SK-N-SH (cell line): Measurements from ENCODE around the gene RPS19. TPM values are rescaled to one million over a fixed set of nuclear protein-coding genes. Genes with fewer than 3 reads are reported as not detected.

Source experiments
- CTCF ChIA-PET: fragments of 300-600, 350-600 bp; formaldehyde crosslinking; extraction: SDS; loops from one replicate; lab custom pipeline; 2021; lab: Yijun Ruan, JAX
- POLR2A ChIA-PET: fragments of 350-600 bp; sonication (Branson Sonifier 250); formaldehyde crosslinking; extraction: SDS; loops from one replicate; lab custom pipeline; 2020; ENCODE audit warnings: antibody characterized with exemption, inconsistent platforms; lab: Yijun Ruan, JAX
- DNase-seq: peaks from one replicate; pipeline ENCODE4 v3.0.0; 2012
- H2AFZ ChIP-seq: fragments of 200-600 bp; sonication (generic); 2 replicates; pipeline ENCODE4 v1.8.1; 2016; ENCODE audit warnings: antibody characterized with exemption, mild to moderate bottlenecking, low read depth
- H3F3A ChIP-seq: fragments of 200-600 bp; sonication (generic); replicated peaks from 2 replicates; pipeline ENCODE3; 2016; ENCODE audit warnings: antibody characterized with exemption, mild to moderate bottlenecking; ENCODE audit not compliant: insufficient read depth
- H3K27ac ChIP-seq, 2 experiments: fragments of 200-500 bp in 1 of 2; fragments of 200-600 bp in 1 of 2; sonication (Bioruptor generic) in 1 of 2; sonication (generic), shearing (Covaris generic) in 1 of 2; 2 replicates each; pipeline versions ENCODE4 v1.5.1 to v1.6.1; 2014 to 2016; ENCODE audit warnings: low read depth in 2 of 2, inconsistent platforms in 1 of 2, low read length in 1 of 2, mild to moderate bottlenecking in 1 of 2, mixed read lengths in 1 of 2
- H3K27me3 ChIP-seq: fragments of 200-600 bp; sonication (generic), shearing (Covaris generic); 2 replicates; pipeline ENCODE4 v1.6.1; 2016; ENCODE audit warnings: mixed run types; ENCODE audit not compliant: insufficient read depth
- H3K36me3 ChIP-seq, 2 experiments: fragments of 200-500 bp in 1 of 2; fragments of 200-600 bp in 1 of 2; sonication (Bioruptor generic) in 1 of 2; sonication (generic) in 1 of 2; replicated peaks in 1 of 2; 2 replicates each; pipeline versions ENCODE3 to v1.5.1; 2014 to 2016; ENCODE audit warnings: low read length in 1 of 2, mild to moderate bottlenecking in 1 of 2; ENCODE audit not compliant: insufficient read depth in 2 of 2, control insufficient read depth in 1 of 2
- H3K4me1 ChIP-seq, 2 experiments: fragments of 200-500 bp in 1 of 2; fragments of 200-600 bp in 1 of 2; sonication (Bioruptor generic) in 1 of 2; sonication (generic), shearing (Covaris generic) in 1 of 2; 2 replicates each; pipeline versions ENCODE4 v1.5.1 to v1.6.1; 2014 to 2016; ENCODE audit warnings: low read depth in 1 of 2, low read length in 1 of 2, mixed run types in 1 of 2; ENCODE audit not compliant: insufficient read depth in 2 of 2, control insufficient read depth in 1 of 2
- H3K4me2 ChIP-seq: fragments of 200-600 bp; sonication (generic), shearing (Covaris generic); 2 replicates; pipeline ENCODE4 v1.6.1; 2017; ENCODE audit warnings: mixed run types
- H3K4me3 ChIP-seq, 2 experiments: fragments of 200-500 bp in 1 of 2; fragments of 200-600 bp in 1 of 2; sonication (Bioruptor generic) in 1 of 2; sonication (generic), shearing (Covaris generic) in 1 of 2; 2 replicates each; pipeline versions ENCODE4 v1.5.1 to v1.8.1; 2014 to 2016; ENCODE audit warnings: low read depth in 2 of 2, inconsistent platforms in 1 of 2, low read length in 1 of 2, mild to moderate bottlenecking in 1 of 2, mixed read lengths in 1 of 2, moderate library complexity in 1 of 2
- H3K79me2 ChIP-seq: fragments of 200-600 bp; sonication (generic); 2 replicates; pipeline ENCODE4 v1.8.1; 2017; ENCODE audit warnings: mild to moderate bottlenecking; ENCODE audit not compliant: insufficient read depth
- H3K9ac ChIP-seq: fragments of 200-600 bp; sonication (generic); 2 replicates; pipeline ENCODE4 v1.6.1; 2017; ENCODE audit warnings: mixed run types
- H3K9me2 ChIP-seq: fragments of 200-600 bp; sonication (generic); 2 replicates; pipeline ENCODE4 v1.6.1; 2017; ENCODE audit warnings: mixed run types
- H3K9me3 ChIP-seq: fragments of 200-600 bp; sonication (generic); 2 replicates; pipeline ENCODE4 v1.6.1; 2017; ENCODE audit warnings: mixed run types, mild to moderate bottlenecking, moderate library complexity
- H4K20me1 ChIP-seq: fragments of 200-600 bp; sonication (generic); 2 replicates; pipeline ENCODE4 v1.6.1; 2017; ENCODE audit warnings: mild to moderate bottlenecking, mixed run types; ENCODE audit not compliant: insufficient read depth
- CHD2 ChIP-seq: fragments of 150-350 bp; IDR thresholded peaks from 2 replicates; pipeline ENCODE4 v1.6.1; 2018; ENCODE audit warnings: low read length; ENCODE audit not compliant: partially characterized antibody
- ELF1 ChIP-seq: IDR thresholded peaks from 2 replicates; pipeline ENCODE4 v1.4.0; 2012
- EZH2phosphoT487 ChIP-seq: fragments of 200-600 bp; sonication (generic); IDR thresholded peaks from 2 replicates; pipeline ENCODE4 v1.6.1; 2017; ENCODE audit warnings: low read depth, mixed run types, mild to moderate bottlenecking, antibody characterized with exemption, moderate library complexity, borderline replicate concordance
- FOSL2 ChIP-seq: IDR thresholded peaks from 2 replicates; pipeline ENCODE4 v1.4.0; 2012; ENCODE audit warnings: low read depth, mild to moderate bottlenecking, moderate library complexity, borderline replicate concordance
- FOXJ3 ChIP-seq: sonication (generic); formaldehyde crosslinking; IDR thresholded peaks from 2 replicates; pipeline ENCODE4 v1.5.1; 2020; ENCODE audit warnings: mild to moderate bottlenecking, missing genetic modification reagents
- GABPA ChIP-seq: IDR thresholded peaks from 2 replicates; pipeline ENCODE4 v1.4.0; 2012; ENCODE audit warnings: low read depth, mild to moderate bottlenecking
- JUND ChIP-seq: IDR thresholded peaks from 2 replicates; pipeline ENCODE4 v1.4.0; 2012
- MEF2A ChIP-seq: IDR thresholded peaks from 2 replicates; pipeline ENCODE4 v1.4.0; 2012; ENCODE audit warnings: low read depth, borderline replicate concordance
- MXI1 ChIP-seq: IDR thresholded peaks from 2 replicates; pipeline ENCODE4 v1.6.1; 2012; ENCODE audit warnings: mild to moderate bottlenecking, low read depth, low read length, improper control_type of control experiment
- NFIC ChIP-seq: IDR thresholded peaks from 2 replicates; pipeline ENCODE4 v1.4.0; 2012; ENCODE audit warnings: borderline replicate concordance
- NRF1 ChIP-seq: IDR thresholded peaks from 2 replicates; pipeline ENCODE4 v1.6.1; 2012; ENCODE audit warnings: low read depth, mild to moderate bottlenecking, low read length
- PBX3 ChIP-seq: IDR thresholded peaks from 2 replicates; pipeline ENCODE4; 2012
- RAD21 ChIP-seq: IDR thresholded peaks from 2 replicates; pipeline ENCODE4 v1.6.1; 2012; ENCODE audit warnings: mild to moderate bottlenecking, low read length
- RXRA ChIP-seq: IDR thresholded peaks from 2 replicates; pipeline ENCODE4 v1.4.0; 2012; ENCODE audit warnings: low read depth, mild to moderate bottlenecking, borderline replicate concordance
- SIN3A ChIP-seq: IDR thresholded peaks from 2 replicates; pipeline ENCODE4 v1.6.1; 2012; ENCODE audit warnings: low read depth, mild to moderate bottlenecking, low read length, moderate library complexity, borderline replicate concordance
- TAF1 ChIP-seq: IDR thresholded peaks from 2 replicates; pipeline ENCODE4 v1.6.1; 2012; ENCODE audit warnings: low read depth, mild to moderate bottlenecking, low read length, moderate library complexity, borderline replicate concordance
- TCF12 ChIP-seq: IDR thresholded peaks from 2 replicates; pipeline ENCODE4 v1.4.0; 2012
- USF1 ChIP-seq: IDR thresholded peaks from 2 replicates; pipeline ENCODE4 v1.4.0; 2012; ENCODE audit warnings: low read depth, borderline replicate concordance
- YY1 ChIP-seq: IDR thresholded peaks from 2 replicates; pipeline ENCODE4 v1.4.0; 2012; ENCODE audit warnings: low read depth, mild to moderate bottlenecking
- ZBTB33 ChIP-seq: IDR thresholded peaks from 2 replicates; pipeline ENCODE4 v1.4.0; 2012; ENCODE audit warnings: low read depth, borderline replicate concordance
- WGBS: methylation state at CpG from one replicate; pipeline ENCODE4 v1.1.6; 2017; ENCODE audit warnings: low lambda C conversion rate; 5-methylcytosine and 5-hydroxymethylcytosine counted together
- polyA plus RNA-seq, 3 experiments: library from polyadenylated mRNA; depleted of rRNA; stranded (reverse); fragments of >200 nt; gene quantifications; 2 replicates each; pipeline ENCODE4 v1.2.3, GENCODE V29; 2012

RPS19 gene
- polyA plus RNA-seq, 1 of the 3 experiments (the other 2 are of a cell fraction), result 2,819 TPM

GRCh38 chr19:41897820-41898219, 37.8 kb downstream of the RPS19 start:
- H3K9ac ChIP-seq, result no peak overlapping the region
- H3K79me2 ChIP-seq, result no peaks in the 10 kb centered on the region
- TF ChIP-seq TAF1 (no peak), RXRA (no peak), RAD21 (no peak), NRF1 (no peak)
- no peaks in the 10 kb centered on the region for H4K20me1 ChIP-seq
- H3K36me3 ChIP-seq, result peaks cover 17 to 47% of the 10 kb centered on the region in 2 experiments
- POLR2A ChIA-PET, result interaction anchor here (0.8 kb wide), 1 partner anchor 14 kb away, joined by 3 read pairs; no protein-coding TSS in a partner anchor
- no peak for DNase-seq
- no peak overlapping the region for H3K27ac ChIP-seq
- H3K9me3 ChIP-seq, result no peaks in the 10 kb centered on the region
- H3K4me2 ChIP-seq, result no peak overlapping the region
- WGBS, result 93% methylated on average over 24 of the region's 24 CpGs
- no peak overlapping the region for H3K4me3 ChIP-seq
- H3K27me3 ChIP-seq, result no peaks in the 10 kb centered on the region
- H2AFZ ChIP-seq, result no peak overlapping the region
- no peaks in the 10 kb centered on the region for H3F3A ChIP-seq
- CTCF ChIA-PET, result interaction anchor here (0.9 to 1.7 kb wide), 2 partner anchors 11 to 54 kb away, joined by 3 to 4 read pairs; no protein-coding TSS in a partner anchor
- no peaks in the 10 kb centered on the region for H3K9me2 ChIP-seq
- no peaks in the 10 kb centered on the region for H3K4me1 ChIP-seq

- POLR2A ChIA-PET, result interaction anchor here (0.5 to 0.8 kb wide), 2 partner anchors 12 to 13 kb away, joined by 3 read pairs; no protein-coding TSS in a partner anchor
- Histone ChIP-seq H3K79me2 (no peaks in the 10 kb centered on the region), H3K9me3 (no peaks in the 10 kb centered on the region), H3K4me2 (no peak overlapping the region), H3K9me2 (no peaks in the 10 kb centered on the region), H3F3A (no peaks in the 10 kb centered on the region), H3K4me3 (no peak overlapping the region), H4K20me1 (no peaks in the 10 kb centered on the region), H3K27me3 (no peaks in the 10 kb centered on the region)
- CTCF ChIA-PET, result interaction anchor here (0.9 kb wide), 1 partner anchor 12 kb away, joined by 3 read pairs; no protein-coding TSS in a partner anchor
- 93% methylated on average over 13 of the region's 15 CpGs for WGBS
- TF ChIP-seq ZBTB33 (no peak), NFIC (no peak), TCF12 (no peak), NRF1 (no peak), ELF1 (no peak), USF1 (no peak), MXI1 (no peak), JUND (no peak), FOSL2 (no peak), EZH2phosphoT487 (no peak), SIN3A (no peak), GABPA (no peak), MEF2A (no peak), CHD2 (no peak), PBX3 (no peak), YY1 (no peak), RAD21 (no peak), FOXJ3 (CRISPR knock-in tag) (no peak)
- TF ChIP-seq, all 33 proteins: peak for 0
- H3K36me3 ChIP-seq, result peaks cover 21 to 49% of the 10 kb centered on the region in 2 experiments
- no peak overlapping the region for H2AFZ ChIP-seq
- no peak overlapping the region for H3K9ac ChIP-seq
- H3K4me1 ChIP-seq, result no peaks in the 10 kb centered on the region
- DNase-seq, result no peak
- H3K27ac ChIP-seq, result no peak overlapping the region
Measured at GRCh38 chr19:41898235-41898634, 38.2 kb downstream of the RPS19 start.
